Parathyroid adenoma (tissue), 2 donors: ENCODE results near the gene CD300H.

Experiments used
- H2AFZ ChIP-seq: fragments of 300-600 bp; sonication (generic); one replicate; pipeline ENCODE4 v1.7.0; 2017; ENCODE audit warnings: antibody characterized with exemption, mild to moderate bottlenecking
- H3K27ac ChIP-seq: fragments of 300-600 bp; sonication (generic); one replicate; pipeline ENCODE4 v1.7.0; 2017
- H3K27me3 ChIP-seq: fragments of 300-600 bp; sonication (generic); one replicate; pipeline ENCODE4 v1.7.0; 2017; ENCODE audit warnings: low read length; ENCODE audit not compliant: control insufficient read depth, insufficient read depth
- H3K36me3 ChIP-seq: fragments of 300-600 bp; sonication (generic); one replicate; pipeline ENCODE4 v1.7.0; 2017; ENCODE audit warnings: low read length; ENCODE audit not compliant: control insufficient read depth, insufficient read depth
- H3K4me1 ChIP-seq: fragments of 300-600 bp; sonication (generic); one replicate; pipeline ENCODE4 v1.7.0; 2017; ENCODE audit warnings: control low read depth
- H3K4me2 ChIP-seq: fragments of 300-600 bp; sonication (generic); one replicate; pipeline ENCODE4 v1.7.0; 2017; ENCODE audit warnings: low read length
- H3K4me3 ChIP-seq: fragments of 300-600 bp; sonication (generic); one replicate; pipeline ENCODE4 v1.7.0; 2017; ENCODE audit warnings: low read depth, low read length
- H3K79me2 ChIP-seq: fragments of 300-600 bp; sonication (generic); one replicate; pipeline ENCODE4 v1.7.0; 2017; ENCODE audit warnings: control low read depth
- H3K9ac ChIP-seq: fragments of 300-600 bp; sonication (generic); one replicate; pipeline ENCODE4 v1.7.0; 2017; ENCODE audit warnings: mild to moderate bottlenecking
- H3K9me3 ChIP-seq: fragments of 300-600 bp; sonication (generic); one replicate; pipeline ENCODE4 v1.7.0; 2017; ENCODE audit warnings: low read length; ENCODE audit not compliant: control insufficient read depth
- CTCF ChIP-seq: fragments of 300-600 bp; sonication (generic); IDR thresholded peaks from one replicate; pipeline ENCODE4 v1.7.0; 2017; ENCODE audit warnings: antibody characterized with exemption, mild to moderate bottlenecking
- donor health status: primary hyperparathyroidism.

Gene CD300H

GRCh38 chr17:74531231-74531761 is 36.0 kb downstream of the CD300H start, which contains the start of gene CD300LB:
TSS of gene CD300LB (minus strand) at chr17:74531475. CDS start at chr17:74531350, 125 bp downstream.
- H3K4me1 ChIP-seq: no peaks in the 10 kb centered on the region
- H3K4me3 ChIP-seq: no peak within 1 kb of the TSS
- H3K4me2 ChIP-seq: no peak within 1 kb of the TSS
- H2AFZ ChIP-seq: no peak within 1 kb of the TSS
- peaks cover 3% of the 10 kb centered on the region for H3K9me3 ChIP-seq
- no peak within 1 kb of the TSS for H3K27ac ChIP-seq
- no peaks in the 10 kb centered on the region for H3K27me3 ChIP-seq
- H3K9ac ChIP-seq: no peak within 1 kb of the TSS
- no peaks in the 10 kb centered on the region for H3K36me3 ChIP-seq
- no peak for TF ChIP-seq CTCF
- no peaks in the 10 kb centered on the region for H3K79me2 ChIP-seq

GRCh38 chr17:74530831-74531150 is 36.5 kb downstream of the CD300H start:
- no peak for TF ChIP-seq CTCF
- H3K4me3 ChIP-seq: no peak overlapping the region
- H3K4me2 ChIP-seq: no peak overlapping the region
- no peak overlapping the region for H3K27ac ChIP-seq
- no peaks in the 10 kb centered on the region for H3K4me1 ChIP-seq
- no peaks in the 10 kb centered on the region for H3K79me2 ChIP-seq
- H3K27me3 ChIP-seq: no peaks in the 10 kb centered on the region
- H2AFZ ChIP-seq: no peak overlapping the region
- H3K9me3 ChIP-seq: peaks cover 3% of the 10 kb centered on the region
- no peaks in the 10 kb centered on the region for H3K36me3 ChIP-seq
- no peak overlapping the region for H3K9ac ChIP-seq

- H3K9me3 ChIP-seq: no peaks in the 10 kb centered on the region
- H3K4me1 ChIP-seq: no peaks in the 10 kb centered on the region
- H3K27me3 ChIP-seq: no peaks in the 10 kb centered on the region
- H3K79me2 ChIP-seq: no peaks in the 10 kb centered on the region
- H3K27ac ChIP-seq: no peak overlapping the region
- H3K36me3 ChIP-seq: no peaks in the 10 kb centered on the region
- H3K4me2 ChIP-seq: no peak overlapping the region
- H3K9ac ChIP-seq: no peak overlapping the region
- no peak overlapping the region for H2AFZ ChIP-seq
- no peak overlapping the region for H3K4me3 ChIP-seq
- TF ChIP-seq CTCF: no peak
Measured at GRCh38 chr17:74529243-74529642, 38.1 kb downstream of the CD300H start.

GRCh38 chr17:74528491-74529199 is 38.7 kb downstream of the CD300H start:
- Histone ChIP-seq H3K9ac (no peak overlapping the region), H3K4me1 (no peaks in the 10 kb centered on the region), H3K4me3 (no peak overlapping the region), H3K36me3 (no peaks in the 10 kb centered on the region), H3K9me3 (no peaks in the 10 kb centered on the region), H3K4me2 (no peak overlapping the region), H3K79me2 (no peaks in the 10 kb centered on the region), H3K27ac (no peak overlapping the region), H3K27me3 (no peaks in the 10 kb centered on the region), H2AFZ (no peak overlapping the region)
- no peak for TF ChIP-seq CTCF

GRCh38 chr17:74527756-74528155 is 39.6 kb downstream of the CD300H start:
- H3K4me3 ChIP-seq: no peak overlapping the region
- no peak overlapping the region for H3K4me2 ChIP-seq
- no peaks in the 10 kb centered on the region for H3K79me2 ChIP-seq
- no peak overlapping the region for H3K27ac ChIP-seq
- no peak overlapping the region for H3K9ac ChIP-seq
- H2AFZ ChIP-seq: no peak overlapping the region
- H3K36me3 ChIP-seq: no peaks in the 10 kb centered on the region
- no peaks in the 10 kb centered on the region for H3K4me1 ChIP-seq
- TF ChIP-seq CTCF: no peak
- no peaks in the 10 kb centered on the region for H3K27me3 ChIP-seq
- no peaks in the 10 kb centered on the region for H3K9me3 ChIP-seq
